H1 (cell line): ENCODE measurements around the gene ASCC1. TPM values are rescaled to one million over a fixed set of nuclear protein-coding genes. Genes with fewer than 3 reads are reported as not detected.
A peak's percentile ranks its signal among the peaks of the same experiment; 100 is the strongest.

Experiments used
- CTCF ChIA-PET: fragments of 300-600 bp; sonication (Branson Sonifier 250); formaldehyde crosslinking; loops from one replicate; lab custom pipeline; 2021; ENCODE audit not compliant: partially characterized antibody; lab: Charles Lee
- POLR2A ChIA-PET: fragments of 300-600 bp; sonication (Branson Sonifier 250); formaldehyde crosslinking; loops from one replicate; lab custom pipeline; 2021; ENCODE audit warnings: inconsistent platforms; ENCODE audit not compliant: partially characterized antibody; lab: Charles Lee
- DNase-seq, 2 experiments: peaks; one replicate each; pipeline versions ENCODE4 v3.0.0 to v3.0.0-alpha.2; 2010 to 2022; ENCODE audit warnings: low spot score in 2 of 2, low read depth in 1 of 2, mixed read lengths in 1 of 2
- FAIRE-seq: peaks from 2 replicates; lab custom pipeline; 2011; peaks lifted over from hg19 to GRCh38; lab: Jason Lieb, UNC
- H2AFZ ChIP-seq: 2 replicates; pipeline ENCODE4 v1.8.1; 2012; ENCODE audit warnings: low read length, inconsistent platforms
- H2AK5ac ChIP-seq: 2 replicates; pipeline ENCODE4 v1.6.1; 2013; ENCODE audit warnings: low read depth, low read length
- H2BK120ac ChIP-seq: replicated peaks from 2 replicates; pipeline ENCODE3; 2013; ENCODE audit warnings: low read depth, low read length, inconsistent platforms
- H2BK12ac ChIP-seq: 2 replicates; pipeline ENCODE4 v1.6.1; 2013; ENCODE audit warnings: low read depth, low read length
- H2BK15ac ChIP-seq: 2 replicates; pipeline ENCODE4 v1.6.1; 2013; ENCODE audit warnings: low read length
- H2BK20ac ChIP-seq: 2 replicates; pipeline ENCODE4 v1.6.1; 2013; ENCODE audit warnings: low read length
- H2BK5ac ChIP-seq: 2 replicates; pipeline ENCODE4 v1.6.1; 2013; ENCODE audit warnings: low read depth, low read length
- H3K14ac ChIP-seq: 2 replicates; pipeline ENCODE4 v1.6.1; 2013; ENCODE audit warnings: inconsistent platforms; ENCODE audit not compliant: insufficient read length
- H3K18ac ChIP-seq: 2 replicates; pipeline ENCODE4 v1.6.1; 2013; ENCODE audit warnings: low read length; ENCODE audit errors: extremely low read depth
- H3K23ac ChIP-seq: 2 replicates; pipeline ENCODE4 v1.6.1; 2013; ENCODE audit warnings: inconsistent platforms; ENCODE audit not compliant: insufficient read length
- H3K23me2 ChIP-seq: 2 replicates; pipeline ENCODE4 v1.6.1; 2013; ENCODE audit warnings: low read depth, low read length
- H3K27ac ChIP-seq: 2 replicates; pipeline ENCODE4 v1.6.1; 2011; ENCODE audit warnings: low read depth, low read length, inconsistent platforms
- H3K27me3 ChIP-seq, 4 experiments: replicated peaks in 1 of 4; 1 replicate in 1 of 4; 2 replicates in 3 of 4; pipeline versions ENCODE4 v1.6.1 to v1.8.1; 2011 to 2013; ENCODE audit warnings: low read length in 3 of 4, mild to moderate bottlenecking in 3 of 4, inconsistent platforms in 2 of 4, mixed read lengths in 2 of 4, moderate library complexity in 1 of 4; ENCODE audit not compliant: control insufficient read depth in 3 of 4, insufficient read depth in 3 of 4; ENCODE audit errors: extremely low read depth in 1 of 4
- H3K36me3 ChIP-seq, 4 experiments: 2 replicates each; pipeline versions ENCODE4 v1.6.1 to v1.8.1; 2011 to 2013; ENCODE audit warnings: mild to moderate bottlenecking in 4 of 4, low read length in 3 of 4, moderate library complexity in 2 of 4, control low read depth in 1 of 4, inconsistent platforms in 1 of 4; ENCODE audit not compliant: insufficient read depth in 4 of 4, control insufficient read depth in 2 of 4
- H3K4ac ChIP-seq: replicated peaks from 2 replicates; pipeline ENCODE3; 2013; ENCODE audit warnings: low read length, low read depth, mixed read lengths, inconsistent platforms; ENCODE audit not compliant: insufficient read length
- H3K4me1 ChIP-seq, 4 experiments: replicated peaks in 1 of 4; 1 replicate in 1 of 4; 2 replicates in 3 of 4; pipeline versions ENCODE4 v1.6.1 to v1.8.1; 2011 to 2013; ENCODE audit warnings: low read length in 3 of 4, inconsistent platforms in 2 of 4, mixed read lengths in 1 of 4; ENCODE audit not compliant: insufficient read depth in 4 of 4, control insufficient read depth in 3 of 4
- H3K4me2 ChIP-seq, 2 experiments: 2 replicates each; pipeline versions ENCODE4 v1.6.1 to v1.8.1; 2011 to 2013; ENCODE audit warnings: low read depth in 2 of 2, low read length in 2 of 2, control low read depth in 1 of 2, inconsistent platforms in 1 of 2, mild to moderate bottlenecking in 1 of 2; ENCODE audit not compliant: insufficient read depth in 1 of 2
- H3K4me3 ChIP-seq, 4 experiments: fragments of 200-600, 300-600 bp in 1 of 4; sonication (generic), shearing (Covaris generic), sonication (Bioruptor Twin) in 1 of 4; 2 replicates each; pipeline versions ENCODE4 v1.5.1 to v1.8.1; 2011 to 2016; ENCODE audit warnings: low read length in 4 of 4, low read depth in 3 of 4, control low read depth in 2 of 4, inconsistent platforms in 2 of 4, mild to moderate bottlenecking in 2 of 4, mixed read lengths in 1 of 4, moderate library complexity in 1 of 4; ENCODE audit not compliant: insufficient read depth in 2 of 4; ENCODE audit errors: extremely low read depth in 1 of 4
- H3K56ac ChIP-seq: replicated peaks from 2 replicates; pipeline ENCODE3; 2013; ENCODE audit warnings: low read depth, mild to moderate bottlenecking, mixed read lengths, low read length, inconsistent platforms; ENCODE audit not compliant: insufficient read length
- H3K79me1 ChIP-seq: 2 replicates; pipeline ENCODE4 v1.6.1; 2013; ENCODE audit warnings: low read depth, low read length, control low read depth
- H3K79me2 ChIP-seq, 2 experiments: 2 replicates each; pipeline versions ENCODE4 v1.6.1 to v1.8.1; 2012 to 2013; ENCODE audit warnings: low read length in 2 of 2, mild to moderate bottlenecking in 2 of 2, inconsistent platforms in 1 of 2; ENCODE audit not compliant: insufficient read depth in 2 of 2, control insufficient read depth in 1 of 2
- H3K9ac ChIP-seq, 4 experiments: replicated peaks in 1 of 4; 1 replicate in 1 of 4; 2 replicates in 3 of 4; pipeline versions ENCODE4 v1.6.1 to v1.8.1; 2011 to 2013; ENCODE audit warnings: low read depth in 3 of 4, low read length in 3 of 4, control low read depth in 2 of 4, mild to moderate bottlenecking in 2 of 4, moderate library complexity in 2 of 4, inconsistent platforms in 1 of 4; ENCODE audit errors: extremely low read depth in 1 of 4
- H3K9me3 ChIP-seq, 2 experiments: 2 replicates each; pipeline versions ENCODE4 v1.6.1 to v1.8.1; 2012 to 2013; ENCODE audit warnings: mild to moderate bottlenecking in 2 of 2, moderate library complexity in 2 of 2, control low read depth in 1 of 2, inconsistent platforms in 1 of 2, low read depth in 1 of 2, low read length in 1 of 2, mixed read lengths in 1 of 2; ENCODE audit not compliant: insufficient read depth in 2 of 2
- H4K20me1 ChIP-seq, 2 experiments: replicated peaks in 1 of 2; 2 replicates each; pipeline versions ENCODE3 to v1.8.1; 2011 to 2013; ENCODE audit warnings: inconsistent platforms in 2 of 2, low read length in 2 of 2, mild to moderate bottlenecking in 1 of 2; ENCODE audit not compliant: insufficient read depth in 2 of 2, control insufficient read depth in 1 of 2
- H4K5ac ChIP-seq: 2 replicates; pipeline ENCODE4 v1.6.1; 2013; ENCODE audit warnings: low read length, low read depth, mixed read lengths, inconsistent platforms; ENCODE audit not compliant: insufficient read length
- H4K8ac ChIP-seq: 2 replicates; pipeline ENCODE4 v1.8.0; 2013; ENCODE audit warnings: mild to moderate bottlenecking, moderate library complexity, low read length, inconsistent platforms; ENCODE audit not compliant: insufficient read depth; ENCODE audit errors: extremely low read depth
- H4K91ac ChIP-seq: replicated peaks from 2 replicates; pipeline ENCODE3; 2013; ENCODE audit warnings: low read length, mixed read lengths, inconsistent platforms; ENCODE audit not compliant: insufficient read length
- ASH2L ChIP-seq: fragments of 200-600, 300-600 bp; sonication (generic); IDR thresholded peaks from one replicate; pipeline ENCODE4 v1.7.1; 2017; ENCODE audit warnings: low read length
- ATF2 ChIP-seq: IDR thresholded peaks from 2 replicates; pipeline ENCODE4 v1.6.1; 2012; ENCODE audit warnings: low read length, inconsistent platforms
- CHD1 ChIP-seq: IDR thresholded peaks from 2 replicates; pipeline ENCODE4 v1.6.1; 2012; ENCODE audit warnings: low read depth, low read length, improper control_type of control experiment
- RAD21 ChIP-seq, 2 experiments: IDR thresholded peaks in 1 of 2; conservative IDR thresholded peaks in 1 of 2; 2 replicates each; pipeline ENCODE4 v1.6.1; 2011; ENCODE audit warnings: low read depth in 2 of 2, low read length in 2 of 2, improper control_type of control experiment in 1 of 2, inconsistent platforms in 1 of 2, mild to moderate bottlenecking in 1 of 2, moderate library complexity in 1 of 2
- SIX5 ChIP-seq: IDR thresholded peaks from 2 replicates; pipeline ENCODE4 v1.6.1; 2011; ENCODE audit warnings: mild to moderate bottlenecking, low read depth, low read length
- WGBS, 2 experiments: shearing (Covaris generic) in 1 of 2; methylation state at CpG; one replicate each; pipeline versions ENCODE4 v1.1.6 to v1.1.7; 2013 to 2015; ENCODE audit warnings: low lambda C conversion rate in 2 of 2, mixed read lengths in 2 of 2, inconsistent platforms in 1 of 2, low coverage in 1 of 2, missing lambda C conversion rate in 1 of 2; ENCODE audit not compliant: insufficient replicate concordance in 2 of 2, insufficient coverage in 1 of 2, insufficient read length in 1 of 2; ENCODE audit errors: extremely low coverage in 1 of 2, missing lambda C conversion rate in 1 of 2; 5-methylcytosine and 5-hydroxymethylcytosine counted together
- polyA plus RNA-seq, 7 experiments: library from polyadenylated mRNA; depleted of rRNA in 3 of 7; stranded (reverse) in 5 of 7; unstranded in 2 of 7; fragments of >200 nt in 5 of 7; fragments of 200-250 nt in 2 of 7; gene quantifications; 1 replicate in 5 of 7; 2 replicates in 1 of 7; 4 replicates in 1 of 7; pipeline versions ENCODE4 v1.2.1 to v1.2.3, GENCODE V29; 2011 to 2013; ENCODE audit warnings: missing spikeins in 2 of 7, mixed read lengths in 2 of 7
- total RNA-seq: library from RNA; stranded (reverse); fragmentation: NEBNext Ultra II Directional; extraction: Animal tissue kit (Norgen Biotek cat#: 25700); gene quantifications from 2 replicates; pipeline ENCODE4 v1.2.1, GENCODE V29; 2021

The ASCC1 gene
- total and polyA plus RNA-seq, 2 of the 8 experiments (the other 6 are each of a cell fraction or from before 2014, with no cell fraction given) = 25.6 to 35.8 TPM

- Histone ChIP-seq H2BK5ac (no peak overlapping the region), H3K4me2 (no peak overlapping the region), H4K91ac (no peak overlapping the region), H2AFZ (no peak overlapping the region), H2BK120ac (no peak overlapping the region), H4K5ac (no peak overlapping the region), H3K27me3 (peaks cover 0 to 14% (median 13%) of the 10 kb centered on the region in 4 experiments; a peak in 6 of 7 replicates), H3K36me3 (no peaks in the 10 kb centered on the region; a peak in 1 of 8 replicates), H2AK5ac (0 out of 2 replicates have a peak overlapping the region, but pooled peaks have one; percentile 75), H3K4ac (no peak overlapping the region), H2BK12ac (no peak overlapping the region), H4K20me1 (no peaks in the 10 kb centered on the region), H3K27ac (no peak overlapping the region), H3K14ac (no peak overlapping the region), H3K23me2 (no peaks in the 10 kb centered on the region), H3K56ac (no peak overlapping the region), H3K79me1 (no peaks in the 10 kb centered on the region), H4K8ac (no peak overlapping the region), H3K4me3 (no peak overlapping the region), H2BK15ac (no peak overlapping the region), H3K79me2 (no peaks in the 10 kb centered on the region), H3K9me3 (no peaks in the 10 kb centered on the region), H3K9ac (no peak overlapping the region; a peak in 1 of 7 replicates), H2BK20ac (no peak overlapping the region), H3K4me1 (peaks cover 0 to 11% (median 3%) of the 10 kb centered on the region in 4 experiments; a peak in 5 of 7 replicates), H3K18ac (no peak overlapping the region), H3K23ac (no peak overlapping the region)
- TF ChIP-seq RAD21 (IDR thresholded peaks at IDR 0.05 in 1 of 2, conservative IDR thresholded peaks at IDR 0.05 in 1 of 2; ENCODE audit: low read depth in 2 of 2, low read length in 2 of 2) (no peak), SIX5 (no peak), ATF2 (no peak), ASH2L (no peak), CHD1 (no peak)
- ChIA-PET CTCF (interaction anchor here (1.2 to 1.3 kb wide), 2 partner anchors 8 to 11 kb away, joined by 3 to 5 read pairs; no protein-coding TSS in a partner anchor), POLR2A (interaction anchor here (1.2 kb wide), 1 partner anchor 21 kb away, joined by 3 read pairs; no protein-coding TSS in a partner anchor)
- FAIRE-seq = no peak
- peak in 1 of 2 experiments; percentile 42 for DNase-seq
- 97% methylated on average over 9 of the region's 9 CpGs; no CpG with 5 or more reads in 1 of the 2 experiments for WGBS, 2 experiments
Measured at GRCh38 chr10:72081210-72081609, 134.9 kb downstream of the ASCC1 start.
